ENCODE measurements around the gene MDP1. TPM values are rescaled to one million over a fixed set of nuclear protein-coding genes. Genes with fewer than 3 reads are reported as not detected.
A peak's percentile ranks its signal among the peaks of the same experiment; 100 is the strongest.

Gene MDP1
- total and polyA plus RNA-seq, 9 donors, result 7.4 to 24.9 (median 8.6) TPM

GRCh38 chr14:24167469-24168114 lies 48.3 kb downstream of the MDP1 start:
- H3K4me3 ChIP-seq (ENCODE audit: low read length), result no peak overlapping the region
- 87% methylated on average over 3 of the region's 3 CpGs for WGBS (ENCODE audit: insufficient coverage)
- H3K36me3 ChIP-seq (ENCODE audit: control insufficient read depth, insufficient read depth, low read length), result peaks cover 67% of the 10 kb centered on the region
- peaks cover 33% of the 10 kb centered on the region for H3K4me1 ChIP-seq (ENCODE audit: control insufficient read depth, insufficient read depth, low read length)
- no peak overlapping the region for H3K27ac ChIP-seq (ENCODE audit: low read length)
- no peaks in the 10 kb centered on the region for H3K27me3 ChIP-seq (ENCODE audit: control insufficient read depth, insufficient read depth, low read length)
- no peaks in the 10 kb centered on the region for H3K9me3 ChIP-seq (replicated peaks; ENCODE audit: control insufficient read depth, low read depth, low read length)
- DNase-seq, result peak; percentile 43

GRCh38 chr14:24165785-24166184 lies 50.1 kb downstream of the MDP1 start:
- WGBS (ENCODE audit: insufficient coverage), result 93% methylated on average over 2 of the region's 5 CpGs
- no peak for DNase-seq
- H3K27me3 ChIP-seq (ENCODE audit: control insufficient read depth, insufficient read depth, low read length), result no peaks in the 10 kb centered on the region
- peaks cover 29% of the 10 kb centered on the region for H3K4me1 ChIP-seq (ENCODE audit: control insufficient read depth, insufficient read depth, low read length)
- H3K36me3 ChIP-seq (ENCODE audit: control insufficient read depth, insufficient read depth, low read length), result peaks cover 75% of the 10 kb centered on the region
- no peak overlapping the region for H3K4me3 ChIP-seq (ENCODE audit: low read length)
- H3K27ac ChIP-seq (ENCODE audit: low read length), result no peak overlapping the region
- H3K9me3 ChIP-seq (replicated peaks; ENCODE audit: control insufficient read depth, low read depth, low read length), result no peaks in the 10 kb centered on the region

- H3K4me1 ChIP-seq (ENCODE audit: control insufficient read depth, insufficient read depth, low read length), result peaks cover 37% of the 10 kb centered on the region
- WGBS (ENCODE audit: insufficient coverage), result 93% methylated on average over 14 of the region's 14 CpGs
- H3K27ac ChIP-seq (ENCODE audit: low read length), result no peak overlapping the region
- no peaks in the 10 kb centered on the region for H3K27me3 ChIP-seq (ENCODE audit: control insufficient read depth, insufficient read depth, low read length)
- peaks cover 80% of the 10 kb centered on the region for H3K36me3 ChIP-seq (ENCODE audit: control insufficient read depth, insufficient read depth, low read length)
- no peak for DNase-seq
- H3K4me3 ChIP-seq (ENCODE audit: low read length), result no peak overlapping the region
- no peaks in the 10 kb centered on the region for H3K9me3 ChIP-seq (replicated peaks; ENCODE audit: control insufficient read depth, low read depth, low read length)
Observed at GRCh38 chr14:24164518-24164991, 51.3 kb downstream of the MDP1 start.

Other genes with a start within 250 kb of the MDP1 start
Only the 30 nearest of the 34 such genes appear.
- 0.27 TPM for gene CARMIL3, start 164.1 kb downstream of the MDP1 start, total RNA-seq
- gene CARMIL3, start 164.1 kb downstream of the MDP1 start, polyA plus RNA-seq (ENCODE audit: insufficient read depth in 1 of 8, insufficient read length in 8 of 8, low replicate concordance in 1 of 8), result under 1 TPM; 0.06 to 0.54 (median 0.19) TPM
- gene CPNE6, start 144.5 kb downstream of the MDP1 start, total RNA-seq, result not detected
- under 1 TPM in 2 of 8 donors, not detected in 6; 0.23 to 0.33 TPM for gene CPNE6, start 144.5 kb downstream of the MDP1 start, polyA plus RNA-seq (ENCODE audit: insufficient read depth in 1 of 8, insufficient read length in 8 of 8, low replicate concordance in 1 of 8)
- 2.5 TPM for gene PCK2, start 121.8 kb downstream of the MDP1 start, total RNA-seq
- 10 to 100 TPM in 1 of 8 donors, 1 to 10 TPM in 7; 3.4 to 15.6 (median 3.9) TPM for gene PCK2, start 121.8 kb downstream of the MDP1 start, polyA plus RNA-seq (ENCODE audit: insufficient read depth in 1 of 8, insufficient read length in 8 of 8, low replicate concordance in 1 of 8)
- gene DCAF11, start 101.3 kb downstream of the MDP1 start, total RNA-seq, result 43.7 TPM
- gene DCAF11, start 101.3 kb downstream of the MDP1 start, polyA plus RNA-seq (ENCODE audit: insufficient read depth in 1 of 8, insufficient read length in 8 of 8, low replicate concordance in 1 of 8), result 10 to 100 TPM; 40.2 to 47.8 (median 42.5) TPM
- 1.6 TPM for gene NRL, start 101.1 kb downstream of the MDP1 start, total RNA-seq
- 1 to 10 TPM in 7 of 8 donors, under 1 TPM in 1; 0.96 to 2.2 (median 1.8) TPM for gene NRL, start 101.1 kb downstream of the MDP1 start, polyA plus RNA-seq (ENCODE audit: insufficient read depth in 1 of 8, insufficient read length in 8 of 8, low replicate concordance in 1 of 8)
- gene FITM1, start 85.4 kb downstream of the MDP1 start, total RNA-seq, result 170 TPM
- gene FITM1, start 85.4 kb downstream of the MDP1 start, polyA plus RNA-seq (ENCODE audit: insufficient read depth in 1 of 8, insufficient read length in 8 of 8, low replicate concordance in 1 of 8), result 100 to 1,000 TPM in 7 of 8 donors, 10 to 100 TPM in 1; 80.7 to 168 (median 124) TPM
- gene PSME1, start 79.9 kb downstream of the MDP1 start, total RNA-seq, result 110 TPM
- 100 to 1,000 TPM; 103 to 130 (median 116) TPM for gene PSME1, start 79.9 kb downstream of the MDP1 start, polyA plus RNA-seq (ENCODE audit: insufficient read depth in 1 of 8, insufficient read length in 8 of 8, low replicate concordance in 1 of 8)
- gene EMC9, start 74.5 kb downstream of the MDP1 start, total RNA-seq, result 29.9 TPM
- gene EMC9, start 74.5 kb downstream of the MDP1 start, polyA plus RNA-seq (ENCODE audit: insufficient read depth in 1 of 8, insufficient read length in 8 of 8, low replicate concordance in 1 of 8), result 10 to 100 TPM; 22.4 to 40.0 (median 29.4) TPM
- gene PSME2, start 69.5 kb downstream of the MDP1 start, total RNA-seq, result 100 TPM
- 10 to 100 TPM; 82.8 to 97.6 (median 93.2) TPM for gene PSME2, start 69.5 kb downstream of the MDP1 start, polyA plus RNA-seq (ENCODE audit: insufficient read depth in 1 of 8, insufficient read length in 8 of 8, low replicate concordance in 1 of 8)
- gene RNF31, start 68.6 kb downstream of the MDP1 start, total RNA-seq, result 36.4 TPM
- gene RNF31, start 68.6 kb downstream of the MDP1 start, polyA plus RNA-seq (ENCODE audit: insufficient read depth in 1 of 8, insufficient read length in 8 of 8, low replicate concordance in 1 of 8), result 10 to 100 TPM; 27.3 to 37.0 (median 35.8) TPM
- 24.9 TPM for gene IRF9, start 54.8 kb downstream of the MDP1 start, total RNA-seq
- 10 to 100 TPM; 24.0 to 36.3 (median 27.3) TPM for gene IRF9, start 54.8 kb downstream of the MDP1 start, polyA plus RNA-seq (ENCODE audit: insufficient read depth in 1 of 8, insufficient read length in 8 of 8, low replicate concordance in 1 of 8)
- 2.1 TPM for gene REC8, start 44.0 kb downstream of the MDP1 start, total RNA-seq
- 10 to 100 TPM in 5 of 8 donors, 1 to 10 TPM in 3; 6.7 to 18.1 (median 10.9) TPM for gene REC8, start 44.0 kb downstream of the MDP1 start, polyA plus RNA-seq (ENCODE audit: insufficient read depth in 1 of 8, insufficient read length in 8 of 8, low replicate concordance in 1 of 8)
- gene IPO4, start 27.2 kb downstream of the MDP1 start, total RNA-seq, result 19.9 TPM
- 10 to 100 TPM; 25.0 to 37.5 (median 29.8) TPM for gene IPO4, start 27.2 kb downstream of the MDP1 start, polyA plus RNA-seq (ENCODE audit: insufficient read depth in 1 of 8, insufficient read length in 8 of 8, low replicate concordance in 1 of 8)
- 29.6 TPM for gene TM9SF1, start 20.6 kb downstream of the MDP1 start, total RNA-seq
- gene TM9SF1, start 20.6 kb downstream of the MDP1 start, polyA plus RNA-seq (ENCODE audit: insufficient read depth in 1 of 8, insufficient read length in 8 of 8, low replicate concordance in 1 of 8), result 10 to 100 TPM; 14.7 to 22.2 (median 20.1) TPM
- not detected for gene TSSK4, start 10.4 kb downstream of the MDP1 start, total RNA-seq
- gene TSSK4, start 10.4 kb downstream of the MDP1 start, polyA plus RNA-seq (ENCODE audit: insufficient read depth in 1 of 8, insufficient read length in 8 of 8, low replicate concordance in 1 of 8), result 1 to 10 TPM; 1.6 to 5.5 (median 3.8) TPM
- 29.8 TPM for gene CHMP4A, start 2.6 kb downstream of the MDP1 start, total RNA-seq
- gene CHMP4A, start 2.6 kb downstream of the MDP1 start, polyA plus RNA-seq (ENCODE audit: insufficient read depth in 1 of 8, insufficient read length in 8 of 8, low replicate concordance in 1 of 8), result 10 to 100 TPM; 31.2 to 45.1 (median 41.8) TPM
- 245 TPM for gene NEDD8, start 16.3 kb upstream of the MDP1 start, total RNA-seq
- gene NEDD8, start 16.3 kb upstream of the MDP1 start, polyA plus RNA-seq (ENCODE audit: insufficient read depth in 1 of 8, insufficient read length in 8 of 8, low replicate concordance in 1 of 8), result 100 to 1,000 TPM; 180 to 243 (median 216) TPM
- gene GMPR2, start 16.9 kb upstream of the MDP1 start, total RNA-seq, result 44.6 TPM
- gene GMPR2, start 16.9 kb upstream of the MDP1 start, polyA plus RNA-seq (ENCODE audit: insufficient read depth in 1 of 8, insufficient read length in 8 of 8, low replicate concordance in 1 of 8), result 10 to 100 TPM; 41.9 to 59.7 (median 48.9) TPM
- 35.5 TPM for gene TINF2, start 26.6 kb upstream of the MDP1 start, total RNA-seq
- 10 to 100 TPM; 37.9 to 44.3 (median 40.9) TPM for gene TINF2, start 26.6 kb upstream of the MDP1 start, polyA plus RNA-seq (ENCODE audit: insufficient read depth in 1 of 8, insufficient read length in 8 of 8, low replicate concordance in 1 of 8)
- 0.71 TPM for gene TGM1, start 47.1 kb upstream of the MDP1 start, total RNA-seq
- gene TGM1, start 47.1 kb upstream of the MDP1 start, polyA plus RNA-seq (ENCODE audit: insufficient read depth in 1 of 8, insufficient read length in 8 of 8, low replicate concordance in 1 of 8), result 1 to 10 TPM in 6 of 8 donors, under 1 TPM in 2; 0.84 to 3.0 (median 1.2) TPM
- 8.5 TPM for gene RABGGTA, start 55.5 kb upstream of the MDP1 start, total RNA-seq
- gene RABGGTA, start 55.5 kb upstream of the MDP1 start, polyA plus RNA-seq (ENCODE audit: insufficient read depth in 1 of 8, insufficient read length in 8 of 8, low replicate concordance in 1 of 8), result 10 to 100 TPM; 12.4 to 21.5 (median 14.5) TPM
- gene DHRS1, start 83.7 kb upstream of the MDP1 start, total RNA-seq, result 6.9 TPM
- 10 to 100 TPM; 14.5 to 24.5 (median 17.7) TPM for gene DHRS1, start 83.7 kb upstream of the MDP1 start, polyA plus RNA-seq (ENCODE audit: insufficient read depth in 1 of 8, insufficient read length in 8 of 8, low replicate concordance in 1 of 8)
- gene NOP9, start 83.8 kb upstream of the MDP1 start, total RNA-seq, result 15.7 TPM
- 10 to 100 TPM; 18.1 to 23.9 (median 20.3) TPM for gene NOP9, start 83.8 kb upstream of the MDP1 start, polyA plus RNA-seq (ENCODE audit: insufficient read depth in 1 of 8, insufficient read length in 8 of 8, low replicate concordance in 1 of 8)
- gene CIDEB, start 91.9 kb upstream of the MDP1 start, total RNA-seq, result 13.4 TPM
- 10 to 100 TPM in 7 of 8 donors, 1 to 10 TPM in 1; 8.9 to 21.1 (median 15.3) TPM for gene CIDEB, start 91.9 kb upstream of the MDP1 start, polyA plus RNA-seq (ENCODE audit: insufficient read depth in 1 of 8, insufficient read length in 8 of 8, low replicate concordance in 1 of 8)
- 1.9 TPM for gene LTB4R2, start 94.1 kb upstream of the MDP1 start, total RNA-seq
- 1 to 10 TPM; 1.1 to 4.4 (median 2.8) TPM for gene LTB4R2, start 94.1 kb upstream of the MDP1 start, polyA plus RNA-seq (ENCODE audit: insufficient read depth in 1 of 8, insufficient read length in 8 of 8, low replicate concordance in 1 of 8)
- gene LTB4R, start 95.4 kb upstream of the MDP1 start, total RNA-seq, result 2.5 TPM
- gene LTB4R, start 95.4 kb upstream of the MDP1 start, polyA plus RNA-seq (ENCODE audit: insufficient read depth in 1 of 8, insufficient read length in 8 of 8, low replicate concordance in 1 of 8), result 1 to 10 TPM; 2.1 to 5.9 (median 3.5) TPM
- 7.0 TPM for gene ADCY4, start 119.0 kb upstream of the MDP1 start, total RNA-seq
- 10 to 100 TPM in 6 of 8 donors, 1 to 10 TPM in 2; 9.4 to 18.7 (median 13.9) TPM for gene ADCY4, start 119.0 kb upstream of the MDP1 start, polyA plus RNA-seq (ENCODE audit: insufficient read depth in 1 of 8, insufficient read length in 8 of 8, low replicate concordance in 1 of 8)
- 2.0 TPM for gene RIPK3, start 123.9 kb upstream of the MDP1 start, total RNA-seq
- 1 to 10 TPM; 1.1 to 3.6 (median 1.3) TPM for gene RIPK3, start 123.9 kb upstream of the MDP1 start, polyA plus RNA-seq (ENCODE audit: insufficient read depth in 1 of 8, insufficient read length in 8 of 8, low replicate concordance in 1 of 8)
- gene NFATC4, start 152.1 kb upstream of the MDP1 start, total RNA-seq, result 54.5 TPM
- 10 to 100 TPM; 35.2 to 71.1 (median 50.8) TPM for gene NFATC4, start 152.1 kb upstream of the MDP1 start, polyA plus RNA-seq (ENCODE audit: insufficient read depth in 1 of 8, insufficient read length in 8 of 8, low replicate concordance in 1 of 8)
- gene NYNRIN, start 182.9 kb upstream of the MDP1 start, total RNA-seq, result 16.5 TPM
- gene NYNRIN, start 182.9 kb upstream of the MDP1 start, polyA plus RNA-seq (ENCODE audit: insufficient read depth in 1 of 8, insufficient read length in 8 of 8, low replicate concordance in 1 of 8), result 10 to 100 TPM; 18.5 to 45.3 (median 30.3) TPM